Ovary (tissue), 3 donors: ENCODE results near the gene P2RX1.

ENCODE experiments used
- EP300 ChIP-seq: sonication (generic); formaldehyde crosslinking; IDR thresholded peaks from one replicate; pipeline ENCODE4 v1.6.1; 2017; ENCODE audit warnings: antibody characterized with exemption
- POLR2A ChIP-seq: fragments of 450-650 bp; IDR thresholded peaks from one replicate; pipeline ENCODE4 v1.6.1; 2017; ENCODE audit warnings: antibody characterized with exemption, mild to moderate bottlenecking, moderate library complexity
- TF ChIP-seq, protein P1 (sequence below), 3 donors: fragments of 450-650 bp in 2 of 3; fragments of 200-600 bp in 1 of 3; IDR thresholded peaks; one replicate each; pipeline versions ENCODE4 v1.5.1 to v1.8.0; 2016 to 2022; ENCODE audit warnings: antibody characterized with exemption in 3 of 3, mild to moderate bottlenecking in 1 of 3
- donor health status: DM: no; HTN: no; CAD: no.

DNA sequence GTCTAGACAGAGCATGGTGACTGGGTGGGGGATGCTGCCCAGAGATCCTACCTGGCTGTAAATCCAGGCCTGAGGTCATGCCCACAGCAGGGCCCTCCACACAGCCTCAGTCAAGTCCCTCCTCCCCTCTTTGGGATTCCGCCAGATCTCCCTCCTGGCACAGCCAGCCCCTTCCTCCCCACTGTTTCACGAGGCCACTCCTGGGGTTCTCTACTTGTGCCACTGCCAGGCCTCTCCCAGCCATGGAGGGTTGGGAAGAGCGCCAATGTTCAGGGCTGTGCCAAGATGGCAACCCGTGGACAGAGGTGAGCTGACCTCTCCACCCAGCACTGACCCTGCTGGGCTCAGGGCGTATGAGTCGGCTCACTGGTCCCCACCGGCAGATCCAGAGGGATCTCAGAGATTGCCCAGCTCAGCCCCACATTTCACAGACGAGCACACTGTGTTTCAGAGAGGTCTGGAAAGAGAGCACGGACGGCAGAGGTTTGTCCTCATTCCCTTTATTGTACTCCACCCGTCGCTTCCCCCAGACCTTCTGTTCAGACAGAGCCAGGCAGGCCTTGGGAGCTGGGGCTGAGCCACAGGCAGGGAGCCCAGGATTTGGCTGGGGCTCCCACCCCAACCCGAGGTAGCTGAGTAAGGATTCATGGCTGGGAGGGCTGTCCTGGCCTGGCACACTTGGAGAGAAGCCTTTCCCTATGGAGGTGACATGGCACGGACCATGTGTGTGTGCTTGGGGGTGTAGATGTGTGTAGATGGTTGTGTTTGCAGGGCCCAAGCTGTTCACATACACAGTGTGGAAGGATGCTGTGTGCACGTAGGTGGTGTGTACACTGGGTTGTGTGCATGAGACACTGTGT is 19.9 kb downstream of the P2RX1 start:
- TF ChIP-seq, protein P1, sequence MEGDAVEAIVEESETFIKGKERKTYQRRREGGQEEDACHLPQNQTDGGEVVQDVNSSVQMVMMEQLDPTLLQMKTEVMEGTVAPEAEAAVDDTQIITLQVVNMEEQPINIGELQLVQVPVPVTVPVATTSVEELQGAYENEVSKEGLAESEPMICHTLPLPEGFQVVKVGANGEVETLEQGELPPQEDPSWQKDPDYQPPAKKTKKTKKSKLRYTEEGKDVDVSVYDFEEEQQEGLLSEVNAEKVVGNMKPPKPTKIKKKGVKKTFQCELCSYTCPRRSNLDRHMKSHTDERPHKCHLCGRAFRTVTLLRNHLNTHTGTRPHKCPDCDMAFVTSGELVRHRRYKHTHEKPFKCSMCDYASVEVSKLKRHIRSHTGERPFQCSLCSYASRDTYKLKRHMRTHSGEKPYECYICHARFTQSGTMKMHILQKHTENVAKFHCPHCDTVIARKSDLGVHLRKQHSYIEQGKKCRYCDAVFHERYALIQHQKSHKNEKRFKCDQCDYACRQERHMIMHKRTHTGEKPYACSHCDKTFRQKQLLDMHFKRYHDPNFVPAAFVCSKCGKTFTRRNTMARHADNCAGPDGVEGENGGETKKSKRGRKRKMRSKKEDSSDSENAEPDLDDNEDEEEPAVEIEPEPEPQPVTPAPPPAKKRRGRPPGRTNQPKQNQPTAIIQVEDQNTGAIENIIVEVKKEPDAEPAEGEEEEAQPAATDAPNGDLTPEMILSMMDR (IDR thresholded peaks at IDR 0.05), result no peak
- TF ChIP-seq POLR2A (no peak), EP300 (no peak)
